ENCODE measurements around the gene CPT2.
"Not testable (repeated sequence)": the region's sequence is repeated elsewhere in the genome, so short reads cannot be mapped to it uniquely, and the experiment has no call there.

Gene CPT2

DNA sequence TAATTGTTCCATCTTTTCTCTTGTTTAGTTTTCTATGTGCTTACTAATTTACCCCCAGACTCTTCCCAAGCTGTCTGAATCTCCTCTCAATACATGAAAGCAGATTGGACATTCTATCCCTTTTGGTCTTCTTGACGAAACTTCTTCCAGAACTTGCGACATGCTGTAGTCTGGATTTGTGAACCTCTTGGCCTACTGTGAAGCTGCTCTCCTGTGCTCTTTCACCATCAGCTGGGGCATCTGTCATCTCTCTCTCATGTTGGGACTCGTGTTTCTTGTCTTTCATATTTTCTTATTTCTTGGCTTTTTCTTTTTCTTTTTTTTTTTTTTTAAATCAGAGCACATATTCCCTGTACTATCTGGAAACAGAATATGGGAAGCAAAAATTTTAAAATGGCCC, 6.8 kb downstream of the CPT2 start:
- no peak for FAIRE-seq
- DNase-seq (ENCODE audit: insufficient read length, low spot score) = no peak
- TF ChIP-seq, protein P1, sequence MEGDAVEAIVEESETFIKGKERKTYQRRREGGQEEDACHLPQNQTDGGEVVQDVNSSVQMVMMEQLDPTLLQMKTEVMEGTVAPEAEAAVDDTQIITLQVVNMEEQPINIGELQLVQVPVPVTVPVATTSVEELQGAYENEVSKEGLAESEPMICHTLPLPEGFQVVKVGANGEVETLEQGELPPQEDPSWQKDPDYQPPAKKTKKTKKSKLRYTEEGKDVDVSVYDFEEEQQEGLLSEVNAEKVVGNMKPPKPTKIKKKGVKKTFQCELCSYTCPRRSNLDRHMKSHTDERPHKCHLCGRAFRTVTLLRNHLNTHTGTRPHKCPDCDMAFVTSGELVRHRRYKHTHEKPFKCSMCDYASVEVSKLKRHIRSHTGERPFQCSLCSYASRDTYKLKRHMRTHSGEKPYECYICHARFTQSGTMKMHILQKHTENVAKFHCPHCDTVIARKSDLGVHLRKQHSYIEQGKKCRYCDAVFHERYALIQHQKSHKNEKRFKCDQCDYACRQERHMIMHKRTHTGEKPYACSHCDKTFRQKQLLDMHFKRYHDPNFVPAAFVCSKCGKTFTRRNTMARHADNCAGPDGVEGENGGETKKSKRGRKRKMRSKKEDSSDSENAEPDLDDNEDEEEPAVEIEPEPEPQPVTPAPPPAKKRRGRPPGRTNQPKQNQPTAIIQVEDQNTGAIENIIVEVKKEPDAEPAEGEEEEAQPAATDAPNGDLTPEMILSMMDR (IDR thresholded peaks at IDR 0.05; ENCODE audit: insufficient read depth, missing control alignments) = no peak

DNA sequence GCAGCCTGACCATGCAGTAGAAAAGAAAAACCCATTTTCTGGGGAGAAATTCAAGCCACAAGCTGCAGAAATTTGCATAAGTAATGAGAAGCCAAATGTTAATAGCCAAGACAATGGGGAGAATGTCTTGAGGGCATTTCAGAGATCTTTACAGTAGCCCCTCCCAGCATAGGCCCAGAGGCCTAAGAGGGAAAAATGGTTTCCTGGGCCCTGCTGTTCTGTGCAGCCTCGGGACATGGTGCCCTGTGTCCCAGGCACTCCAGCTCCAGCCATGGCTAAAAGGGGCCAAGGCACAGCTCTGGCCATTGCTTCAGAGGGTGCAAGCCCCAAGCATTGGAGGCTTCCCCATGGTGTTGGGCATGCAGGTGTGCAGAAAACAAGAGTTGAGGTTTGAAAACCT, 8.9 kb downstream of the CPT2 start:
- DNase-seq (ENCODE audit: insufficient read length, low spot score); FAIRE-seq: not testable (repeated sequence)

DNA sequence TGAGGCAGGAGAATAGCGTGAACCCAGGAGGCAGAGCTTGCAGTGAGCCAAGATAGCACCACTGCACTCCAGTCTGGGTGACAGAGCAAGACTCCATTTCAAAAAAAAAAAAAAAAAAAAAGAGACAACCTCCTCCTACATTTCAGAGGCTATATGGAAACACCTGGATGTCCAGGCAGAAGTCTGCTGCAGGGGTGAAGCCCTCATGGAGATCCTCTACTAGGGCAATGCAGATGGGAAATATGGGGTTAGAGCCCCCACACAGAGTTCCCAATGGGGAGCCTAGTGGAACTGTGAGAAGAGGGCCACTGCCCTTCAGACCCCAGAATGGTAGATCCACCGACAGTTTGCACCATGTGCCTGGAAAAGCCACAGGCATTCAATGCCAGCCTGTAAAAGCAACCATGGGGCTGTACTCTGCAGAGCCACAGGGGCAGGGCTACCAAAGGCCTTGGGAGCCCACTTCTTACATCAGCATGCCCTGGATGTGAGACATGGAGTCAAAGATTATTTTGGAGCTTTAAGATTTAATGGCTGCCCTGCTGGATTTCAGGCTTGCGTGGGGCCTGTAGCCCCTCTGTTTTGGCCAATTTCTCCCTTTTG, 9.6 kb downstream of the CPT2 start:
- DNase-seq (ENCODE audit: insufficient read length, low spot score); FAIRE-seq: not testable (repeated sequence)

DNA sequence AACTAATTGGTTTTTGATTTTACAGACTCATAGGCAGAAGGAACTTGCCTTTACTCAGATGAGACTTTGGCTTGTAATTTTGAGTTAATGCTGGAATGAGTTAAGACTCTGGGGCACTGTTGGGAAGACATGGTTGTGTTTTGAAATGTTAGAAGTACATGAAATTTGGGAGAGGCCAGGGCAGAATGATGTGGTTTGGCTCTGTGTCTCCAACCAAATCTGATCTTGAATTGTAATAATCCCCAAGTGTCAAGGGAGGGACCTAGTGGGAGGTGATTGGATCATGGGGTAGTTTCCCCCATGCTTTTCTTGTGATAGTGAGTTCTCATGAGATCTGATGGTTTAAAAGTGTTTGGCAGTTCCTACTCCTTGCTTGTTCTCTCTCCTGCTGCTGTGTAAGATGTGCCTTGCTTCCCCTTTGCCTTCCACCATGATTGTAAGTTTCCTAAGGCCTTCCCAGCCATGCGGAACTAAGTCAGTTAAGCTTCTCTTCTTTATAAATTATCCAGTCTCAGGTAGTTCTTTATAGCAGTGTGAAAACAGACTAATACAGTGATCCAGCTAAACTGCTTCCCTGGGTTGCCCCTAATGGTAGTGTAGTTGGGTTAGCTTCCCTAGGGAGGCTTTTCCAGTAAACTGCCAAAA, 10.2 kb downstream of the CPT2 start:
- DNase-seq (ENCODE audit: insufficient read length, low spot score) = no peak
- TF ChIP-seq, protein P1 (IDR thresholded peaks at IDR 0.05; ENCODE audit: insufficient read depth, missing control alignments) = no peak
- no peak for FAIRE-seq

DNA sequence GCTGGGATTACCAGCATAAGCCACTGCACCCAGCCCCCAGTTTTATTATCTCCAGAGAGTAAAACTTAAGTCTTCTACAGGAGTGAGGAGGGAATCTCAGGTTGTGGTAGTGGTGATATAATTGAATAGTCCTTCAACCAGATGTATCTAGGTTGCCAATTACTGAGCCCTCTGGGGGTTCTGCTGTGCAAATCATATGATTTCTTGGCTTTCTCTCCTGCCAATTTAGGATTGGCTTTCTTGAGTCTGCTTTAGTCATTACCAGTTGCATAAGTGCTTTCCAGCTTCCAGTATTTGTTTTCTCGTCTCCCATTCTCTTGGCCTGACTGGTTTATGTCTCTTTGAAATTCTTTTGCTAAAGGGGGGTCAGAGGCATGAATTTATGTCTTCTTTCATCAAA, 11.1 kb downstream of the CPT2 start:
- TF ChIP-seq, protein P1 (IDR thresholded peaks at IDR 0.05; ENCODE audit: insufficient read depth, missing control alignments) = no peak
- FAIRE-seq (no peak), DNase-seq (ENCODE audit: insufficient read length, low spot score) (no peak)

DNA sequence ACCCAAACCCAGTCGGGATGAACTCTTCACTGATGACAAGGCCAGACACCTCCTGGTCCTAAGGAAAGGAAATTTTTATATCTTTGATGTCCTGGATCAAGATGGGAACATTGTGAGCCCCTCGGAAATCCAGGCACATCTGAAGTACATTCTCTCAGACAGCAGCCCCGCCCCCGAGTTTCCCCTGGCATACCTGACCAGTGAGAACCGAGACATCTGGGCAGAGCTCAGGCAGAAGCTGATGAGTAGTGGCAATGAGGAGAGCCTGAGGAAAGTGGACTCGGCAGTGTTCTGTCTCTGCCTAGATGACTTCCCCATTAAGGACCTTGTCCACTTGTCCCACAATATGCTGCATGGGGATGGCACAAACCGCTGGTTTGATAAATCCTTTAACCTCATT, 13.7 kb downstream of the CPT2 start:
- DNase-seq (ENCODE audit: insufficient read length, low spot score) = no peak
- FAIRE-seq = no peak
- TF ChIP-seq, protein P1 (IDR thresholded peaks at IDR 0.05; ENCODE audit: insufficient read depth, missing control alignments) = no peak

DNA sequence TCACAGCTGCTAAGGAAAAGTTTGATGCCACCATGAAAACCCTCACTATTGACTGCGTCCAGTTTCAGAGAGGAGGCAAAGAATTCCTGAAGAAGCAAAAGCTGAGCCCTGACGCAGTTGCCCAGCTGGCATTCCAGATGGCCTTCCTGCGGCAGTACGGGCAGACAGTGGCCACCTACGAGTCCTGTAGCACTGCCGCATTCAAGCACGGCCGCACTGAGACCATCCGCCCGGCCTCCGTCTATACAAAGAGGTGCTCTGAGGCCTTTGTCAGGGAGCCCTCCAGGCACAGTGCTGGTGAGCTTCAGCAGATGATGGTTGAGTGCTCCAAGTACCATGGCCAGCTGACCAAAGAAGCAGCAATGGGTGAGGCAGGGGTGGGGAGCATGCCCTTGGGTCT, 14.3 kb downstream of the CPT2 start:
- DNase-seq (ENCODE audit: insufficient read length, low spot score) (no peak), FAIRE-seq (no peak)
- TF ChIP-seq, protein P1 (IDR thresholded peaks at IDR 0.05; ENCODE audit: insufficient read depth, missing control alignments) = no peak

DNA sequence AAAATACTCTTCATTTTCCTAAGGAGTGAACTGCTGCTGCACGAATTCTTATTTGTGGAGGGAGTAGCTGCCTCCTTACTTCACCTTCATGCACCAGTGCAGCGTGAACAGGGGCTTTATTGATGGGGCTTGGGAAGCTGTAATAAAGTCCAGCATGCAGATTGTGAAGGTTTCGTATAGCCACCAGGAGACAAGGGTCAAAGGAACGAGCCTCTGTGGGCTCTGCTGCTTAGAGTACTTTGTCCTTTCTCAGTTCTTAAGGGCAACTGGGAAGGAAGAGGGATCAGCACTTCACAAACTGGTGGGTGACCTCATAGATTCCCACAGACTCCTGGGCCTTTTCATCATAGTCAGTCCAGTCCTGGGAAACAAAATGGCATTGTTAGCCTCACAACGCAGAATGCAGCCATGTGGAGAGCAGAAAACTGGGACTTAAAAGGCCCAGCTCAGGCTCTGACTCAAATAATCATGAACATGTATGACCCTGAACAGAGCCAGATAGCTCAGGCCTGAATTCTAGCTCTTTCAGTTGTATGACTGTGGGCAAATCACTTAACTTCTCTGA, 17.8 kb downstream of the CPT2 start:
- TF ChIP-seq, protein P1 (IDR thresholded peaks at IDR 0.05; ENCODE audit: insufficient read depth, missing control alignments) = no peak
- DNase-seq (ENCODE audit: insufficient read length, low spot score) (no peak), FAIRE-seq (no peak)

Data from D721Med (cell line).